KBM-7 (cell line): Measurements from ENCODE around the gene FRS2.

Source experiments
- DNase-seq: peaks from one replicate; pipeline ENCODE4 v3.0.0-alpha.2; 2015
- in situ Hi-C: fragments of 300-500 bp; cut with MboI; formaldehyde crosslinking; loops from 2 replicates; pipeline ENCODE4 v1.14.3; 2020; ENCODE audit warnings: low sequenced_read_pairs, low pct_unique_long_range_greater_than_20kb, mixed read lengths

Gene FRS2

DNA sequence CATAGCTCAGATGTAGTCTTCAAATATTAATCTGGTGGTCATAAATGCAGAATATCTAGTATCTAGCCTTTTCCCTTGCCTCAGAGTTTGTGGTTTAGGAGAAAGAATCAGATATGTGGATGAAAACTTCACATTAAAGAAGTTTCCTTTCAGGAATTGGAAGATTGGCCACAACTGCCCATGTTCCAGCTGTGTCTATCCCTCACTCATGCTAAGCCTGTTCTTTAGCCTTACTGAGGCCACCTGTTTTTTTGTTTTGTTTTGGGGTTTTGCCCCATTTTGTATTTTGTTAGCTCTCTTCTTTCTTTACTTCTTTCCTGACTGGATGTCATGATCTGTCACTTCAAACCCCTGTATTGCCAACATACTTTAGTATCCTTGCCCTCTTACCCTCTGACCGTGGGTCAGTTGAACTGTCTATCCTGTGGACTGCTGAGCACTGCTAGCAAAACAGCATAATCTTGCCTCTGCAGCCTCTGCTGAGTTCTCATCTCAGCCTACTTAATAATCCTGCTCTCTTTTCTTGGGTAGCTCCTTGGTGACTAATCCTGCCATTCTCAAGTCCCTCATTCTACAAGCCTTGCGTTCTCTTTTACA lies 93.1 kb downstream of the FRS2 start:
- no peak for DNase-seq
- in situ Hi-C loops: no loop called here

- no peak for DNase-seq
- in situ Hi-C loops: no loop called here
Measured at GRCh38 chr12:69566603-69567002, 96.4 kb downstream of the FRS2 start.

DNA sequence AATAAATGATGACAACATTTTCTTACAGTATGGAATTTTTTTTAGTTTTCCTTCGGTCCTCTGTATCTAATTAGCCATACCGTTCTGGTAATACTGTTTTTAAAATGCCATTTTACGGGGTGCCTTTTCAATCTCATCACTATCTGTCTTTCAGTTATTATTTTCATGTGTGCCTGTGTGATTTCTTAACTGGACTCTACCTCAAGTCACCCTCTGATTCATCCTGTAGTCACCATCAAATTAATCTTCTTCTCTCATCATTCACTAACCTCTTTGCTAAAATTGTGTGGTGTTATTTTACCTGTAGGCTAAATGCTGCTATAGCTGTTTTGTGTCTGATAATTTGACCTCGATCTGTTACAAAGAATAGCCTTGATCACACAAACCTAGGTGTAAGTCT lies 99.0 kb downstream of the FRS2 start:
- in situ Hi-C loops: no loop called here
- no peak for DNase-seq

- in situ Hi-C loops: no loop called here
Measured at GRCh38 chr12:69570000-69570516, 99.9 kb downstream of the FRS2 start.

GRCh38 chr12:69570545-69571399 lies 100.6 kb downstream of the FRS2 start:
- DNase-seq: peak; percentile 70
- in situ Hi-C loops: no loop called here

More at GRCh38 chr12:69570000-69570516, 99.9 kb downstream of the FRS2 start:
- DNase-seq: no peak

GRCh38 chr12:69575346-69575745 lies 105.2 kb downstream of the FRS2 start:
- in situ Hi-C loops: no loop called here
- no peak for DNase-seq

- peak; percentile 49 for DNase-seq
- in situ Hi-C loops: no loop called here
Measured at GRCh38 chr12:69578283-69578682, 108.1 kb downstream of the FRS2 start.

DNA sequence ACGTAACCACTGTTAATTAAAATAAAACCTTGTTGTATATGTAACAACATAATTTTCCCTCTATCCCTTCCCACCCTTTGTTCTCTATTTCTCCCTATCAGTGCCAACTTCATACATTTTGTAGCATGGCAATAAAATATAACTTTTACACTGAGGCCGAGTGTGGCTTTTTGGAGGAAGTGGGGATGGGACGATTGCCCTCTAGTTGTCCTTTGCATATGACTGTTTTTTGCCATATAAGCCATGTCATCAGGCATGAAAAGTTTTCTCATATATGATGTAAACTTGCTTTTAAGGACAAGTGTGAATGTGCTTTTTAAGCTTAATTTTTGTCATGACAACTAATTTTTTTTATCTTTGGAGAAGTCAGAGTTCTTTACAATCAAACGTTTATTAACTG lies 108.8 kb downstream of the FRS2 start:
- in situ Hi-C loops: no loop called here

GRCh38 chr12:69580074-69580473 lies 109.9 kb downstream of the FRS2 start:
- no peak for DNase-seq
- in situ Hi-C loops: no loop called here

More for the DNA sequence above, 108.8 kb downstream of the FRS2 start:
- no peak for DNase-seq

GRCh38 chr12:69583203-69583602 lies 113.0 kb downstream of the FRS2 start:
- DNase-seq: peak; percentile 31
- in situ Hi-C loops: no loop called here

GRCh38 chr12:69585189-69586062 lies 115.2 kb downstream of the FRS2 start, which contains the start of gene CCT2:
TSS of gene CCT2 (plus strand) at chr12:69585459. CDS start at chr12:69585522, 63 bp downstream.
- in situ Hi-C loops: no loop called here
- DNase-seq: peak; percentile 96

GRCh38 chr12:69588527-69588926 lies 118.3 kb downstream of the FRS2 start:
- DNase-seq: no peak
- in situ Hi-C loops: no loop called here

GRCh38 chr12:69589082-69589481 lies 118.9 kb downstream of the FRS2 start:
- DNase-seq: no peak
- in situ Hi-C loops: no loop called here

DNA sequence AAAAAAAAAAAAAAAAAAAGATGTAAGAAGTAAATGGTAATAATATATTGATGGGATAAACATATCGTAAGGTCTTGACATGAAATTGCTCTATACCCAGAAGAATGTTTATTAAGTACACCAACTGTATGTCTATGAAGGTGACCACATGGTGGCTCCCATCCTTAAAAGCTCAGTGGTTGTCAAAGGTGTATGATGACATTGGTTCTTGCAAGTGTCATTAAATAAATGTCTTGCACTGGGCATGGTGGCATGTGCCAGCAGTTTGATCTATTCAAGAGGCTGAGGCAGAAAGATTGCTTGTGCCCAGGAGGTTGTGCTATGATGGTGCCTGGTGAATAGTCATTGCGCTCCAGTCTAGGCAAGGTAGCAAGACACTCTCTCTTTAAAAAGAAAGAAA lies 125.5 kb downstream of the FRS2 start:
- in situ Hi-C loops: no loop called here
- no peak for DNase-seq

- no peak for DNase-seq
- in situ Hi-C loops: no loop called here
Measured at GRCh38 chr12:69598174-69598753, 128.1 kb downstream of the FRS2 start.

DNA sequence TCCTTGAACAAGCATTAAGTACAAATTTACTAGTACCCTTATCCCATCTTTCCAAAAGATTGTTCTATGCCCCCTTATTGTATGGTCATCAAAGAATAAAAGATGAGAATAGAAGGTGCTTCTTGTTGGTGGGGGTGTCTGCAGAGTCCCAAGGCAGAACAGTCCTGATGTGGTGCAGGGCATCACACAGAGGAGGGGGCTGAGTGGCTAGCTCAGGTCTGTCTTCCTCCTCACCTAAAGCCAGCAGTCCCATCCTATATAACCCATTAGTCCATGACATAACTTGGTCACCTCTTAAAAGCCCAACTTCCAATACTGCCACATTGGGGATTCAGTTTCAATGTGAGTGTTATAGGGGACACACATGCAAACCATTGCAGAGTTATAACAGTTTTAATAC lies 130.6 kb downstream of the FRS2 start:
- in situ Hi-C loops: no loop called here
- DNase-seq: no peak

DNA sequence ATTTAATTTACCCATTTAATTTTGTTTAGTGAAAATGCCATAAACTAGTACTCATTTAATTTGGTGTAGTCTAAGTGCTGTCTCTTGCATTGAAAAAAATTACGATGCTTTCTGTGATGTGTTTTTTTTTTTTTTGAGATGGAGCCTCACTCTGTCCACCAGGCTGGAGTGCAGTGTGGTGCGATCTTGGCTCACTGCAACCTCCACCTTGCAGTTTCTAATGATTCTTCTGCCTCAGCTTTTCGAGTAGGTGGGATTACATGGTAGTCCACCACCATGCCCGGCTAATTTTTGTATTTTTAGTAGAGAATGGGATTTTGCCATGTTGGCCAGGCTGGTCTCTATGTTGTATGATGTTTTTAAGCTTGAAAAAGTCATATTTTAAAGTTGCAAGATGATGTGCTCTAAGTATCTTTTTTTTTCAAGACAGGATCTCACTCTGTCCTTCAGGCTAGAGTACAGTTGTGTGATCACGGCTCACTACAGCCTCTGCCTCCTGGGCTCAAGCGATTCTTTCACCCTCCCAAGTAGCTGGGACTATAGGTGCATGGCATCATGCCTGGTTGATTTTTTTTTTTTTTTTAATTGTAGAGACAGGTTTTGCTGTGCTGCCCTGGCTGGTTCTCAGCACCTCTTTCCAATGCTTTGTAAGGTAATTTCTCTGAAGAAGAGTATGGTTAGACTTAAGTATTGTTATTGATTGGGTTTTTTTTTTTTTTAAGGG lies 131.9 kb downstream of the FRS2 start:
- in situ Hi-C loops: no loop called here

DNA sequence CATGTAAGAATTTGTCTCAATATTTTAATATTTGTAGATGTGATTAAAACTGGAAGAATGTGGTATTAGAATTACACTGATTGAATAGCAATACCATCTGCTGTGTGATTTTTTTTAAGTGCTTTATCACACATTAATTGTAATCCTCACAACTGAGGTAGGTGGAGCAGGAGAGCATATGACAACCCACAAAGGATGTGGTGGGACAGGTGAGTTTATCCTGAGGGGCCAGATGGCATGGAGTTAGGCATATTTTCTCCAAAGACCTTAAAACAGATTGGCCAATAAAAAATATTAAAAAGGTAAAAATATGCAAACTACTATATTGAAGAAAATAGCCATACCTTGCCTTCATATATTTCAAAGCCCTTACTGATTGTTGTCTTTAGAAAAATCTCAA lies 132.8 kb downstream of the FRS2 start:
- in situ Hi-C loops: no loop called here
- DNase-seq: no peak

More for the DNA sequence above, 131.9 kb downstream of the FRS2 start:
- no peak for DNase-seq
